IPS DF 4.7 (cell line): Measurements from ENCODE around the gene UBE2Q1.
"Not testable (repeated sequence)": the region's sequence is repeated elsewhere in the genome, so short reads cannot be mapped to it uniquely, and the experiment has no call there.

ENCODE experiments used
- DNase-seq: peaks from one replicate; pipeline ENCODE4 v3.0.0-alpha.2; 2013; ENCODE audit warnings: low spot score; ENCODE audit errors: extremely low read depth

UBE2Q1 gene

GRCh38 chr1:154551474-154551873 lies 7.0 kb downstream of the UBE2Q1 start:
- DNase-seq, result no peak

GRCh38 chr1:154550657-154551056 lies 7.8 kb downstream of the UBE2Q1 start:
- DNase-seq, result no peak

DNA sequence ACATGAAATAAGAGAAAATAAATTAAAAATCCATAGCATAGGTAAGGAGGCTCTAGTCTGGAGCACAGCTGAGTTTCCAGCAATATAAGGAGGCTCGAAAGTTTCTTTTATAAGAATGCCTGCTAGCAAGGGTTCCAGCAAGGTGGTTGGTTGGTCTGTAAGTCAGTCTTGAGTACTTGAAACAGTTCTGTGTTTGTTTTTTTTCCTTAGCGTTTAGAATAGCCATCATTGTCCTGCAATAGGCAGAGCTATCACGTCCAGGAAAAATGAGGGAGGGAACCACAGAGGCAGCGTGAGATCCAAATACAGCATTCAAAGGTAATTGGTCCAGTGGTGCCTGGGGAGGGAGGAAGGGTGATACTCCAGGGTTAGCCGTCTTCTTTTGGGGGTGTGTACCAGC lies 8.4 kb downstream of the UBE2Q1 start:
- no peak for DNase-seq

DNA sequence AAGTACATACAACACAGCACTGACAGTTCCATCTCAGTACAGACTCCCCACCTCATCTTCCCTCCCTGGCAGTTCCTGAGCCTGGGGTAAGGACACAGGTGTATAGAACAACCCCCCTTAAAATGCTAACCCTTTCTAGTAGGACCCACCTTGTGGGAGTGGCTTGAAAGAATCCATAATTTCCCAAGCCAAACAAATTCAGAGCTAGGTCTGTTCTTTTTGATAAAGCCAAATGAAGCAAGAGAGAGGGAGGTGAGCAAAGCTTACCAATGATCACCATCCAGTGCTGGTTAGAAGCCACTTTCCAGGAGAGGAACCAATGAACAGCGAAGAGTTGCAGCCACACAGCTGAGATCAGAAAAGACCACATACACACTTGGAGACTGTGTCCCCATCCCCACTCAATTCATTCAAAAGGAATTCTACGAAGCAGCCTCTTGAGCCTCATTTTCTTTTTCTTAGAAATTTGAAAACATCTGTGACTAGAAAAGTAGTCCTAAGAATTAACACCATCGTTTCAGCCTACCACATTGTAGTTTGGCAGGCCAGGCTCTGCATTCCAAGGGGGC lies 9.2 kb downstream of the UBE2Q1 start:
- DNase-seq, result no peak

DNA sequence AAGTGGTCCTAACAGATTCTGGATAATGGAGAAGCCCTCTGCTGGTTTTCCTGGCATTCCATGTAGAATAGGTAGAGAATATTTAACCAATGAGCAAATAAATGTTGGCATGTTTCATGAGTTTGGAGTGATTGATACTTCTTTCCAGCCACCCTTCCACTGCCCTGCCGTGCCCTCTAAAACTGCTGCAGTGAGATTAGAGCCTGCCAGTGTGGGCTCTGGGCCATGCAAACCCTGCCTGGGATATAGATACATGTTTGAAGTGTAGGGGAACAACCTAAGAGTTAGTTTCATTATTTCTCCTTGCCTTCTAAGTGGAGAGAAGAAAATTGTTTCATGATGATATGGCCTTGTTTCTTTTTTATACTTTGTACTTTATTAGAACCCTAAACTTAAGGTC lies 10.4 kb downstream of the UBE2Q1 start:
- DNase-seq, result no peak

DNA sequence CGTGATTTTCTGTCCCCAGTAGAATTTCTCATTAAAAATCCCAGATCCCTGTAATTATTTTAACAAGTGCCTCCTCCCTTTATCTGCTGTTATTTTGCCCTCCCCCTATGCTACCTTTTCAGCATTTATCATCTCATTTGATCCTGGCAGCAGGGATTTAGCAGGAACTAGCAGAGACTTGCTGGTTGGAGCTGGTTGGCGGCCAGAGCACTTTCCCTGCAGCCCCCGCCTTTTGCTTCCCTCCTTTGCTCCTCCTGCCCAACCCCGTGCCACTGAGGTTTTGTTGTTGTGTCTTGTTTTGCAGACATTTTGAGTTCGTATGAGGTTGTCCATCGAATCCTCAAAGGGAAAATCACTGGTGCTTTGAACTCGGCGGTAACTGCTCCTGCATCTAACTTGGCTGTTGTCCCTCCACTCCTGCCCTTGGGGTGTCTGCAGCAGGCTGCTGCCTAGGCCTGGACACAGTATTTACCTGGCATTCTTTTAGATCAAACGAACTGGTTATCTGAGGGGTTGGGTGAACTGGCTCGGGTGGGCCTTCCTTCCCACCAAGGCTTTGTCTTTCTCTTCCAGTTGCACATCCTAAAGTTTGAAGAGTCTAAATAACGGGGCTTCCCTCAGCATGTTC lies 11.2 kb downstream of the UBE2Q1 start:
- no peak for DNase-seq

DNA sequence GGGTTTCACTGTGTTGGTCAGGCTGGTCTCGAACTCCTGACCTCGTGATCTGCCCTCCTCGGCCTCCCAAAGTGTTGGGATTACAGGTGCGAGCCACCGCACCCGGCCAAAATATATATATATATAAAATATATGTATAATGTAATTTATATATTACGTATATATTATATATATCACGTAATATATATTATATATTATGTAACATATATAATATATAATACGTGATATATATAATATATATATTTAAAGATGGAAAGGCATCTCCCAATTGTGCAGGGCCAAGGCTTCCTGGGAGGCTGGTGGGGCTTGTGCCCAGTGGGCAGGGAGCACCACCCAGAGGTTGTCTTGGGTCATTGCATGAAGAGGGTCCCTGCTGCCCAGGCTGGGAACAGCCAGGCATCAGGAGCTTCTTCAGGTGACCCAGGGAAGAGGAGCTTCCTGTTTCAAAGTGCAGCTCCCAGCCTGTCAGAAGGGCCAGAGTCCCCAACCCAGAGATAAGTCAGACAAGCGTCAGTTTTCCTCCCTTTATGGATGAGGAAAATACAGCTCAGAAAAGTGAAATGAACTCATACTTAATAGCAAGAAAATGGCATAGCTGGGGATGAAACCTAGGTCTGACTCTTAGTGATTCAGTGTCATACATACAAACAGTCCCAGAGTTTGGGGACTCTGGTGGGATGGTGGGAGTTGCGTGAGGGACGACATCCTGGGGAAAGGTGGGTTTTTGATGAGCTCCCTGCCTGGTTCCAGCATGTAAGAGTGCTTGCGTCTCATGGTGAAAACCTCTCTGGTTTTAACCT lies 12.0 kb downstream of the UBE2Q1 start:
- DNase-seq, result peak; percentile 62

DNA sequence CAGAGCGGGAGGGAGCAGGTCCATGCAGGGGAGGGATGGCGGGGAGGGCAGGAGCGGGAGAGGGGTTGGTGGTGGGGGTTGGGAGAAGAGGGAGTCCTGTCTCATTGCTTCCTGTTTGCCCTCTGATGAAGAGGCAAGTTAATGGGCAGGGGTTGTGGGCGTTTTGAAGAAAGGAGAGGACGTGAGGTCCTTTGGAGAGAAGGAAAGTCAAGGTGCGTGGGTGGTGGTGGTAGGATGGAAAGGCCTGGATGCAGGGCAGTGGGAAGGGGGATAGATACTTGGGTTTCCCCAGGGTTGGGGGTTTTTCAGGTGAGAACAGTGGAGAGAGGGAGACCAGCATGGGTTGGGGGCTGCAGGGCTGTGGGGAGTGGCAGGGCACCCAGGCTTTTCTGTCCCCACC lies 17.2 kb downstream of the UBE2Q1 start:
- no peak for DNase-seq

DNA sequence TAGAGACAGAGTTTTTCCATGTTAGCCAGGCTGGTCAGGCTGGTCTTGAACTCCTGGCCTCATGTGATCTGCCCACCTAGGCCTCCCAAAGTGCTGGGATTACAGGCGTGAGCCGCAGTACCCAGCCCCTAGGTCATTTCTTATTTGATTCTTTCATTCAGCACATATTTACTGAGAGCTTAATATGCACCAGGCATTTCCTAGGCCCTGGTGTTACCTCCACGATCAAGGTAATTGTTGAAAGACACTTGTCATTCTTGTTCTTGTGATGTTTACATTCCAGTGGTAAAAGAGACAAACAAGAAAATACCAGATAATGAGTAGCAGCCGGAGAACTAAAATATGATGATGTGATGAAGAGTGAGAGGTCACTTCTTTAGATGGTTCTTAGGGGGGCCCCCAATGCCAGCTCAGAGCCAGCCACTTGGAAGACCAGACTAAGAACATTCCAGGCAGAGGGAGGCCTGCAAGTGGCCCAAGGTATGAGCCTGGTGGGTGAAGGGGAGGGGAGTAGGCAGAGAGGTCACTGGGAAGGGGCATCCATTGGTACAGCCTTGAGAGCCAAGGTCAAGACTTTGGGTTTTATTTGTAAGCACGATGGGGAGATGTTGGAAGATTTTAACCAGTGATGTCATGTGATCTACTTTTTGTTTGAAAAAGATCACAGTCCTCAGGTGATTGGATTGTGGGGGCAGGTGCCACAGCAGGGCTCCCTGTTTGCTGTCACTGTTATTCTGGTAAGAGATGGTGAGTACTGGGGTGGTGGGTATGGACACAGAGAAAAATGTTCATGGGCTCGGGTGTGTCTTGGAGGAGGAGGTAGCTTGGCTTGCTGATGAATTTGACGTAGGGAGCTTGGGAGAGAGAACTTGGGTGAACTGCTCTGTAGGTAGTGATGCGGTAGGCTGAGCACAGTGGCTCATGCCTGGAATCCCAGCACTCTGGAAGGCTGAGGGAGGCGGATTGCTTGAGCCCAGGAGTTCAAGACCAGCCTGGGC lies 18.7 kb downstream of the UBE2Q1 start:
- no peak for DNase-seq

DNA sequence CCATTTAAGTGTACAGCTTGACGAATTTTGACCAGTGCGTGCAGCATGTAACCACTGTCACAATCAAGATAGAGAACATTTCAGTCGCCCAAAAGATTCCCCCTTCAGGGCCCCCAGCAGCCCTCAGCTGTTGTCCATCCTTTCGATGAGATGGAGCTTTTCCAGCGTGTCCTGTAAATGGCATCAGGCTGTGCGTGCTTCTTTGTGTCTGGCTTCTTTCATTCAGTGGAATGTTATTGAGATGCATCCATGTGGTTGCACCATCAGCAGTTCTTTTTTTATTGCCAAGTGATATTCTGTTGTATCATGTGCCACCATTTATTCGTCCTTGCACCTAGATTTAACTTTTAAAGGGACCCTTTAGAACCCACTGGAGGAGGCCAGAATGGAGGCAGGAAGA lies 21.9 kb downstream of the UBE2Q1 start:
- DNase-seq, result no peak

- DNase-seq, result peak; percentile 82
These were observed 24.3 kb downstream of the UBE2Q1 start for GRCh38 chr1:154533952-154534844.

- DNase-seq, result not testable (repeated sequence)
These were observed 26.5 kb downstream of the UBE2Q1 start for GRCh38 chr1:154531950-154532349.

GRCh38 chr1:154529308-154529707 lies 29.2 kb downstream of the UBE2Q1 start:
- DNase-seq, result no peak

DNA sequence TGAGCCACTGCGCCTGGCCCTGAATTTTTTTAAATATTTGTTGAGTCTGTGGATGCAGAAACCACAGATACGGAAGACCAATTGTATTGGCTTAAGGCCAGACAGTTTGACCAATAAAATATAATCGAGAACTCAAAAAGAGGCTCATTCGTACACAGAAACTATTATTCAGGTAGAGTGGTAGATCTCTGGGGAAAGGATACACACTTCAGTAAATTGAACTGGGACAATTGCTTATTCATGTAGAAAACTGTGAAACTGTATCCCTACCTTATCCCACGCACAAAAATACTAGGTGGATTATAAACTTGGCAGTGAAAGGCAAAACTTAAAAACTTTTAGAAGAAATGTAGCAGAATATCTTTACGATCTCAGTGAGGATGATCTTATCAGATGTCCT lies 31.3 kb downstream of the UBE2Q1 start:
- no peak for DNase-seq

DNA sequence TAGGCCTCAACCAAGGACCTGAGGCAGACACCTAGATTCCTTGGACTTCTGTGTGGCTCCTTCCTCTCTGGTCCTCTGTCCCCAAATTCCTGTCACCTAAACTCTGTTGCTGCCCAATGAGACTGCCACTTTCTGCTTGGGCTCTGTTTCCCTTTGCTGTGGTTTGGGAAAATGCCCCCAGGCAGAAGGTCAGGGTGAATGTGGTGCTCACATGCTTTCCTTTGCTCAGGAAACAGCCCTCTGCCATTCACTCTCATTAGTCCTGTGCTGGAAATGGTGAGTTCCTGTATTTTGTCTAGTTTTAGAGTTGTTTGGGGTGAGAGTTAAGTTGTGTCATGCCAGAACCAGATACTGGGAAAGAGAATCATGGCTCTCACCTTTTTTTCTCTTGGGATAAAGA lies 33.6 kb downstream of the UBE2Q1 start:
- DNase-seq, result no peak

- DNase-seq, result no peak
These were observed 36.8 kb downstream of the UBE2Q1 start for GRCh38 chr1:154521695-154522094.

DNA sequence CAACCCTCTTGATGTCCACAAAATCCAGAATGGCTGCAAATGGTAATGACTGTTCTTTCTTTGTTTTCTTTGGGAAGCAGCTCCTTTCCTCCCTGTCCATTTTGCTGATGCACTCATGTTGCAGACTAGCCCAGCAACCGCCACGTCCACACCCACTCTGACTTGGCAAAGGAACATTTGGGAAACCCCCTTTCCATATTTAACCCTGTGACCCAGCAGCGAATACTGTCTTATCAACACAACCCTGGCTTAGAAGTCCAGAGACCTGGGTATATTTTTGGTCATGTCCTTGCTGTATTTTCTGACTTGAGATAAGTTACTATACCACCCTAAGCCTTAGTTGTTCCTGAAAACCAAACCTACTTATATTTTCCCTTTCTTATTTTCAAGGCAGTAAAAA lies 38.1 kb downstream of the UBE2Q1 start:
- DNase-seq, result no peak

DNA sequence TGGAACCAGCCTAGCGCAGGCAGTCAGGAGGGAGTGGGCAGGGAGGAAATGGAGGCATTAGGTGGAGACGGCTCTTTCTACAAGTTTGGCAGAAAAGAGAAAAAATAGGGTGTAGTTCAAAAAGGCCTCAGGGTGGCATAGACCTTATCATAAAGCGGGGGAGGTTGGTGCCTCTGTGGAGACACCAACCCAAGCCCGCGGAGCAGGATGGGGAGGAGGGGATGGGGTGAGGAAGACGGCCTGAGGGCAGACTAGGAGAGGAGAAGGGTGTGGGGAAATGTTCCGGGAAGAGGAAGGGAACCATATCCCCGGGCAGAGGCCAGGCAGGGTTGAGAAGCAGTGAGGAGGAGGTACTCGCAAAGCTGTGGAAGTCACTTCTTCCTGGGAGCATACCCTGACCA lies 38.9 kb downstream of the UBE2Q1 start:
- DNase-seq, result no peak

GRCh38 chr1:154517661-154518060 lies 40.8 kb downstream of the UBE2Q1 start:
- no peak for DNase-seq

- DNase-seq, result no peak
These were observed 44.4 kb downstream of the UBE2Q1 start for GRCh38 chr1:154514066-154514553.
